ENCODE results near the gene TMCC1.

GRCh38 chr3:129632977-129633376, 260.5 kb downstream of the TMCC1 start:
- TF ChIP-seq CTCF (conservative IDR thresholded peaks at IDR 0.05; ENCODE audit: low read depth, low read length) (no peak), EZH2 (IDR thresholded peaks at IDR 0.05; ENCODE audit: low read length, unreplicated experiment) (no peak)
